ENCODE measurements around the gene HES1.
"Not testable (repeated sequence)": the region's sequence is repeated elsewhere in the genome, so short reads cannot be mapped to it uniquely, and the experiment has no call there.

HES1 gene, protein sequence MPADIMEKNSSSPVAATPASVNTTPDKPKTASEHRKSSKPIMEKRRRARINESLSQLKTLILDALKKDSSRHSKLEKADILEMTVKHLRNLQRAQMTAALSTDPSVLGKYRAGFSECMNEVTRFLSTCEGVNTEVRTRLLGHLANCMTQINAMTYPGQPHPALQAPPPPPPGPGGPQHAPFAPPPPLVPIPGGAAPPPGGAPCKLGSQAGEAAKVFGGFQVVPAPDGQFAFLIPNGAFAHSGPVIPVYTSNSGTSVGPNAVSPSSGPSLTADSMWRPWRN

GRCh38 chr3:194135806-194136518, at the start of gene HES1:
Gene HES1 (plus strand): TSS chr3:194136148. CDS start chr3:194136381, 233 bp downstream.
- DNase-seq (ENCODE audit: low read depth in 2 of 2), result peak; percentile 26 to 41

DNA sequence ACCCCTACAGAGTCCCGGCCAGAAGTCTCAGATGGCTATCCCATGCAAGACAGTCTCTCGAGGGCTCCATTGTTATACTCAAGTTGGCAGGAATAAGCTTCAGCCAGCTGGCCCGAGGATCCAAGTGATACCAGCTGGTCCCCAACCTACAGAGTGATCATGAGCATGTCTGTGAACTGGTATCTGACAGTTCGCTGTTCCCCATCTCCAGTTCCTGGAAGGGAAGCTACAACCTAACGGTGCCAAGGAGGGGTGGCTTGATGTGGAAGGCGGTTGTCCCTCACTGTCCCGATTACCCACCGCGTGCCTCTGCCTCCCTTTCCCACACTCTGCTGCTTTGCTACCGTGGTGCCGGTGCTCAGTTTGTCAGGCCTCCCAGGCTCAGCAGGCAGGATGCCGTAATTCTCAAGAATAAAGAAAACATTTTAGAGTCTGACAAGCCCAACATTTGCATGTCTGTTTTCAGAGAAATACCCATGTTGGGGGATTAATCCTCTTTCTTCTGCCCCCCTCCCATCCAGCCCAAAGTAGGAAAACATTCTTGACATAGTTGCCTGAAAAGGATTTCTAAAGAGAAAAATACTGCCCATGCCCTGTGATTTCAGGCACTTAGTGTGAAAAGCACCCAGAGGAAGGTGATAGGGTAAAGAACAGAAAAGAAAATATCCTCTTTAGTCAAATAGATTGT, 49.4 kb upstream of the HES1 start:
- no peak for DNase-seq (ENCODE audit: low read depth in 2 of 2)

DNA sequence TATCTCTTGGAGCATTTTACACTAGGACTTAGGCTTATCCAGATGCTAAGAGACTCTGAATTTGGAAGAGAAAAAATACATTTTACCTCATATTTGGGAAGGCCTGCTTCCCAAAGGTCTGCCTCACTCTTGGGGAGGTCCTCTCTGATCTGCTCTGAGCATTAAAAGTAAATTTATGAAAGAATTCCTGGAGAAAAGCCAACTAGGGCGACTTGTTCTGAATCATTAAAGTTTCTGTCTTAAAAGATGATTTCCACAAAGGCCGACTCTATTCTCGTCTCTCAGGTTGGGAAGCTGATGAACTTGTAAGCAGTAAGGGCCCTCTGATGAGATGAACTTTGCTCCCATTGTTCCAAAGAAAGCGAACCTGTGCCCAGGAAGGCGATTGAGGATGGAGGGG, 48.7 kb upstream of the HES1 start:
- no peak for DNase-seq (ENCODE audit: low read depth in 2 of 2)

- DNase-seq (ENCODE audit: low read depth in 2 of 2), result no peak
Observed at GRCh38 chr3:194087995-194088855, 47.7 kb upstream of the HES1 start.

DNA sequence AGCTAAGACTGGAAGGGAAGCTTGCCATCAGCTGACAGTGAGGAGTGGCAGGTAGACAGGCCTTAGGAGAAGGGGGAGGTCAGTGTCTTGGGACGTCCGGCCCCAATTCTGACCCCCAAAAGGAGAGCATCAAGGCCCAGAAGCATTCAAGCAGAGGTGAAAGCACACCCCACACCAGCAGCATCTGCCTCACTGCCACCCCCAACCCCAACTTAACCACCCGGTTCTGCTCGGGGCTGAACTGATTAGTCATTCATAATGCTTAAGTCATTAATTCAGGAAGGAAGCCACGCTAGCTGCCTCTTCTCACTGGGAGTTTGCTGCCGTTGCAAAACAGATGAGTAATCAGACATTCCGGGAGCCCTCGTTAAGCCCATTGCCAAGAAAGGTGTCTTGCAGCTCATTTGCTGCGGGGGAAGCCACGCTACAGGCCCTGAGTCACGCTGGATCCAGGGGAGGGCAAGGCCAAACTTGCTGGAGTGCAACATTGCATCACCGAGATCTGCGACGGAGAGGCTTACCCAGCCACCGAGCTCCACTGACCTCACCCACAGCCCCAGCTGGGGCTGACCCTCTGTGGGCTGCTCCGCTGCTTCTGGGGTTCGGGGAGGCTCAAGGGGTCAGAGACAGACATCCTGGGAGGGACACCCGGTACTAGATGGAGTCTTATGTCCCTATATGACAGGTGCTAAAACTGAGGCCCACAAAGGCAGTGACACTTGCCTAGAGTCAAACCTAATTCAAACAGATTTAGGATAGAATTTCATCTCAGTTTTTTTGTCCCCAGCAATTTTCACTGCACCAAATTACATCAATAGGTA, 46.4 kb upstream of the HES1 start:
- DNase-seq (ENCODE audit: low read depth in 2 of 2), result peak in 1 of 2 donors; percentile 15

- not testable (repeated sequence) for DNase-seq (ENCODE audit: low read depth in 2 of 2)
Observed at GRCh38 chr3:194090178-194090555, 45.8 kb upstream of the HES1 start.

DNA sequence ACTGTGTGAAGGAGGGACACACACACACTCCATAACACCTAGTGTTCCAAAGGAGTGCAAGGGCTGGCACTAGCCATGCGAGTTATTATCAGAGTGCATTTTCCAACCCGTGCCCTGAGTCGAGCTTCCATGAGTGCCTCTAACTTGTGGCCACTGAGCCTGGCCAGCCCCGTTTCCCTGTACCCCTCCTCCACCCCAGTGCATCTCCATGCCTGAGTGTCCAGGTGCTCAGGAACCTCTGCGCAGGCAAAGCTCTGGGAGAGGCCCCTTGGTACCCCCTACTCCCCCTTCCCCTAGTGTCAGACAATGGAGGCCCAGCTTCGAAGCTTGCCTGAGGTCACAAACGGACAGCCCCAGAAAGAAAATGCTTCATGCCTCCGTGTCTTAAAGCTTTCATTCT, 45.2 kb upstream of the HES1 start:
- DNase-seq (ENCODE audit: low read depth in 2 of 2), result no peak

GRCh38 chr3:194091141-194091540, 44.8 kb upstream of the HES1 start:
- DNase-seq (ENCODE audit: low read depth in 2 of 2), result no peak

DNA sequence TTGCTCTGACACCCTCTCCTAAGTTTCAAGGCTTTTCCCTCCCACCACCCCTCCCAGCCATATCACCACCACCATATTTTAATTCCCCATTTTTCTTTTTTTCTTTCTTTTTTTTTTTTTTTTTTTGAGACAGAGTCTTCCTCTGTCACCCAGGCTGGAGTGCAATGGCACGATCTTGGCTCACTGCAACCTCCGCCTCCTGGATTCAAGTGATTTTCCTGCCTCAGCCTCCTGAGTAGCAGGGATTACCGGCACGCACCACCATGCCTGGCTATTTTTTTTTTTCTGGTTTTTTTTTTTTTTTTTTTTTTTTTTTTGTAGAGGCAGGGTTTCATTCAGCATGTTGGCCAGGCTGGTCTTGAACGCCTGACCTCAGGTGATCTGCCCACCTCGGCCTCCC, 44.1 kb upstream of the HES1 start:
- DNase-seq (ENCODE audit: low read depth in 2 of 2), result not testable (repeated sequence)

DNA sequence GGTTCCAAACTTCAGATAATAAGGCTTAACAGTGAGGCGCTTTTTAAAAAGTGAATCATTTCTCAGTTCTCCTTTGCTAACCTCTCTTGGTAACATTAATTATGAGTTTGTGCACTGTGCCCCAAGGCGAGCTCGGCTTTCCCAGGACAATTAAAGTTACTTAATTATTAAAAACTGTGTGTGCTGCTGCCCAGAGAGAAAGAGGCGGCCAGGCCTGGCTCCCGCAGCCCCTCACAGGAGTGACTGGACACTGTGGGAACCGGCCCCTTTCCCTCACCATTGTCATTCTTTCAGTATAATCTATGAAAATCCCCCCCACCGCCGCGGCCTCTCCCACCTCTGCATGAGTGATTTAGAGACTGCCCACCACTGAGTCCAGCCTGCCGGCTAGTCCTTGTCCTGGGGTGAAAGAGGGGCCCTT, 43.1 kb upstream of the HES1 start:
- no peak for DNase-seq (ENCODE audit: low read depth in 2 of 2)

- no peak for DNase-seq (ENCODE audit: low read depth in 2 of 2)
Observed at GRCh38 chr3:194093842-194094241, 42.1 kb upstream of the HES1 start.

GRCh38 chr3:194095464-194095863, 40.5 kb upstream of the HES1 start:
- DNase-seq (ENCODE audit: low read depth in 2 of 2), result no peak

GRCh38 chr3:194095902-194096301, 40.0 kb upstream of the HES1 start:
- DNase-seq (ENCODE audit: low read depth in 2 of 2), result no peak

DNA sequence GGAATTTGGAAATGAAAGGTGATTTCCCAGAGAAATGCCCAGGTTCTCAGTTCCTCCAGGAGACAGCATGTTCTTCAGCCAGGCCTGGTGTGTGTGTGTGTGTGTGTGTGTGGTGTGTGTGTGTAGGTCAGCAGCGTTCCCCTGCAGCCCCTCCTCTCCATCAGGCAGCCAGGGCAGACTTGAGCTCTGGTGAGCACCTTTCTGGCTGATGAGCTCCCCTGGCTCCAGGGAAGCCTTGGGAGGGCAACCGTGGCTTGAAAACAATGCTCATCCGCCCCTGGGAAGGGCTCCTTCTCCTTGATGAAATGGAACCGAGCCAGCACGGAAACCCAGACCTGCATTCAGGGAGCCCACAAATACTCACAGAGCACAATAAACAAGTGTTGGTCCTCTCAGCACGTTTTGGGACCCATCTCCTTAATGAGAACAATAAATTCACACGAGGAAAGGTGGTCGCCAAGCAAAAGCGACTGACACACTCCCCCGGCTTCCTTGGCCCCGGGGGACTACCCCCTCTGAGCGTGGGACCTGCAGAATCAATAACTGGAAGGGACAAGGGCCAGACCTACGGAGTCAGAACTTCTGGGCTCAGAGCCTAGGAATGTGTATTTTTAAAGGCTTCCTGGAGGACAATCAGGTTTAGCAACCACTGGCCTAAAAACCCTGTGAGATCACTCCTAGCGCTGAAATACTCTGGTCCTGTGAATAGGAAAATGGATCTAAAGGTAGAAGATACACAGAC, 38.6 kb upstream of the HES1 start:
- no peak for DNase-seq (ENCODE audit: low read depth in 2 of 2)

GRCh38 chr3:194098081-194098842, 37.7 kb upstream of the HES1 start:
- no peak for DNase-seq (ENCODE audit: low read depth in 2 of 2)

- no peak for DNase-seq (ENCODE audit: low read depth in 2 of 2)
Observed at GRCh38 chr3:194098843-194099183, 37.1 kb upstream of the HES1 start.

DNA sequence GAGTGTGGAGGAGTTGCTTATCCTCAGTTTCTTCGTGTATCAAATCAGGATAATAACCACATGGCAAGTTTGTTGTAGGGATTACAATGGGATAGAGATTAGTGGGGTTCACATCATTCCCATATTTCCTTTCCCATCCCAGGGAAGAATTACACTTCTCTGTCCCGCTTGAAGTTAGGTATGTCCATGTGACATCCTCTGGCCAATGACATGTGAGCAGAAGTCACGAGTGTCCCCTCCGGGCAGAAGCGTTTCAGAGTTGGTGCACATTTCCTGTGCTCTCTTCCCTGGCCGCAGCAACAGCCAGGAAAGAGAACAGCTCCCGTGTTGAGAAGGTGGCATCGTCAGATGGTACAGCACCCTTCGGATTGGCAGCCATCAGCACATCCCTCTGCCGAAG, 36.7 kb upstream of the HES1 start:
- no peak for DNase-seq (ENCODE audit: low read depth in 2 of 2)

- no peak for DNase-seq (ENCODE audit: low read depth in 2 of 2)
Observed at GRCh38 chr3:194100856-194101390, 35.0 kb upstream of the HES1 start.

Measured in activated CD4-positive, alpha-beta T cell treated with anti-CD3 and anti-CD28 coated beads for 24 hours (primary cell).